ENCODE measurements around the gene WDR48. TPM values are rescaled to one million over a fixed set of nuclear protein-coding genes. Genes with fewer than 3 reads are reported as not detected.

The WDR48 gene
- polyA plus RNA-seq, 1 experiment = 20.1 TPM

- ChIA-PET POLR2A (no interaction called here), CTCF (no interaction called here)
- DNase-seq (ENCODE audit: low read depth) = no peak
- H3K36me3 ChIP-seq (ENCODE audit: control insufficient read depth, insufficient read depth, low read length) = peaks cover 30% of the 10 kb centered on the region
- TF ChIP-seq CTCF (IDR thresholded peaks at IDR 0.05; ENCODE audit: insufficient read depth, low read depth, low read length) = no peak
- no peaks in the 10 kb centered on the region for H3K27me3 ChIP-seq (ENCODE audit: control insufficient read depth, insufficient read depth, low read length)
- H3K4me3 ChIP-seq (ENCODE audit: low read depth, low read length) = no peak overlapping the region
Measured at GRCh38 chr3:39139442-39139841, 87.6 kb downstream of the WDR48 start.

DNA sequence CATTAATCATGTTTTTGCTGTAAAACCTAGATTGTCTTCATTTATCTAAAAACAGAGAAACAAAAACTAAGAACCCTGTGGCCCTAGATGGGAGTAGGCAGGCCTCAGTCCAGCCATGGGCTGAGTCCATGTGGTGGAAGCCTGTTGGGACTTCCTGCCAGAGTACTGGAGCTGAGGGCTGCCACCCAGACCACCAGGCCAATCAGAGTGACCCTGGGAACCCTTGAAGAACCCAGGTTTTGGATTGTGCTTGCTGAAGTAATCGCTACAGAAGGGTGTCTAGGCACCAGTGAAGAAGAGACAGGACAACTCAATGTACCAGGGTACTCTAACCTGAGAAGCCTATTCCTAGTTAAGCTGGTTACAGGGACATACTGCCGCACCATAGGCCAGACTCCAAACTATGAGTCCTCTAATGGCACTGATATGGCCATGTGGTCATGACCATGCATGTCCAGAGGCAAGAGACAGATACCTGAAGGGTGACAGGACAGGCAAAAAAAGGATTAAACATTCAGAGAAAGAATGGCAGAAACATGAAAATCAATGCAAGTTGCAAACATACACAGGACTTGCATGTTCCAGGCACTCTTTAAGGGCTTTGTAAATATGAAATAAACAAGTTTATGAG is 88.6 kb downstream of the WDR48 start:
- peaks cover 34% of the 10 kb centered on the region for H3K36me3 ChIP-seq (ENCODE audit: control insufficient read depth, insufficient read depth, low read length)
- no peak overlapping the region for H3K4me3 ChIP-seq (ENCODE audit: low read depth, low read length)
- ChIA-PET POLR2A (interaction anchor here (0.5 kb wide), 1 partner anchor 37 kb away, joined by 4 read pairs; no protein-coding TSS in a partner anchor), CTCF (interaction anchor here (1.0 to 2.6 kb wide), 2 partner anchors 14 to 148 kb away, joined by 4 to 11 read pairs; no protein-coding TSS in a partner anchor)
- TF ChIP-seq CTCF (IDR thresholded peaks at IDR 0.05; ENCODE audit: insufficient read depth, low read depth, low read length) = no peak
- no peak for DNase-seq (ENCODE audit: low read depth)
- H3K27me3 ChIP-seq (ENCODE audit: control insufficient read depth, insufficient read depth, low read length) = no peaks in the 10 kb centered on the region

GRCh38 chr3:39141171-39141995 is 89.6 kb downstream of the WDR48 start:
- TF ChIP-seq CTCF (IDR thresholded peaks at IDR 0.05; ENCODE audit: insufficient read depth, low read depth, low read length) = no peak
- POLR2A ChIA-PET = interaction anchor here (0.5 kb wide), 1 partner anchor 36 kb away, joined by 4 read pairs; no protein-coding TSS in a partner anchor
- Histone ChIP-seq H3K36me3 (ENCODE audit: control insufficient read depth, insufficient read depth, low read length) (peaks cover 37% of the 10 kb centered on the region), H3K4me3 (ENCODE audit: low read depth, low read length) (no peak overlapping the region), H3K27me3 (ENCODE audit: control insufficient read depth, insufficient read depth, low read length) (no peaks in the 10 kb centered on the region)
- CTCF ChIA-PET = interaction anchor here (0.6 to 2.6 kb wide), 4 partner anchors 15 to 147 kb away, joined by 3 to 11 read pairs (median 4); no protein-coding TSS in a partner anchor
- no peak for DNase-seq (ENCODE audit: low read depth)

GRCh38 chr3:39142067-39142466 is 90.3 kb downstream of the WDR48 start:
- no peak for TF ChIP-seq CTCF (IDR thresholded peaks at IDR 0.05; ENCODE audit: insufficient read depth, low read depth, low read length)
- ChIA-PET POLR2A (no interaction called here), CTCF (interaction anchor here (1.2 to 2.6 kb wide), 2 partner anchors 16 to 40 kb away, joined by 3 to 11 read pairs; no protein-coding TSS in a partner anchor)
- peaks cover 38% of the 10 kb centered on the region for H3K36me3 ChIP-seq (ENCODE audit: control insufficient read depth, insufficient read depth, low read length)
- H3K4me3 ChIP-seq (ENCODE audit: low read depth, low read length) = no peak overlapping the region
- no peaks in the 10 kb centered on the region for H3K27me3 ChIP-seq (ENCODE audit: control insufficient read depth, insufficient read depth, low read length)
- DNase-seq (ENCODE audit: low read depth) = no peak
